GM23338 (cell line): ENCODE data around the gene GRIK4.

Experiments
- EZH2 ChIP-seq: fragments of 200-600 bp; sonication (generic); IDR thresholded peaks from one replicate; pipeline ENCODE4 v1.8.0; 2017; ENCODE audit warnings: antibody characterized with exemption, mild to moderate bottlenecking, low read depth; ENCODE audit not compliant: unreplicated experiment
- POLR2AphosphoS5 ChIP-seq: IDR thresholded peaks from 2 replicates; pipeline ENCODE4 v1.6.1; 2016; ENCODE audit warnings: antibody characterized with exemption, low read depth
- REST ChIP-seq: IDR thresholded peaks from one replicate; pipeline ENCODE4 v1.6.1; 2018; ENCODE audit warnings: antibody characterized with exemption; ENCODE audit not compliant: unreplicated experiment
- TF ChIP-seq, protein P1 (sequence below), 2 experiments: fragments of 200-600 bp in 1 of 2; sonication (generic) in 1 of 2; conservative IDR thresholded peaks; 2 replicates each; pipeline versions ENCODE4 v1.5.1 to v1.6.1; 2016 to 2017; ENCODE audit warnings: antibody characterized with exemption in 2 of 2, low read depth in 2 of 2, mild to moderate bottlenecking in 2 of 2, moderate library complexity in 1 of 2
- TF ChIP-seq, protein P2 (sequence below): IDR thresholded peaks from 2 replicates; pipeline ENCODE4 v1.6.1; 2016; ENCODE audit warnings: antibody characterized with exemption

DNA sequence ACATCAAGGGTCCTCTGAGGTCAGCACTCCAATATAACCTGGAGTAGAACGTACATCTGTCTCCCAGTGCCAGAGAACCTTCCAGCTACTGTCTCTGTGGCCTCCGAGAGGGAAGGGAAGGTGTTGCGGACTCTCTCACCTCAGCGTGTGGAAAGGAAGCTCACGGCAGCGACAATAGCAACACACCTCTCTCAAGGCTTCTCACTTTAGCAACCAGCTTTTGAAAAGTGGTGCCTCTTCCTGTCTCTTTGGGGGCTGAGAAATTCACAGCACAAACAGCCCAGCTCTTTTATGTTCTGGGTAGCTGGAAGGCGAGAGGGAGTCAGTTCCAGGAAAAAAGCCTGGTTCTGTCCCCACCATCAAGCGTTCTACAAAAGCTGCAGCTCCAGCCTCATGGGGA lies 355.5 kb downstream of the GRIK4 start:
- TF ChIP-seq EZH2 (no peak), REST (no peak), POLR2AphosphoS5 (no peak)
- TF ChIP-seq, protein P1, sequence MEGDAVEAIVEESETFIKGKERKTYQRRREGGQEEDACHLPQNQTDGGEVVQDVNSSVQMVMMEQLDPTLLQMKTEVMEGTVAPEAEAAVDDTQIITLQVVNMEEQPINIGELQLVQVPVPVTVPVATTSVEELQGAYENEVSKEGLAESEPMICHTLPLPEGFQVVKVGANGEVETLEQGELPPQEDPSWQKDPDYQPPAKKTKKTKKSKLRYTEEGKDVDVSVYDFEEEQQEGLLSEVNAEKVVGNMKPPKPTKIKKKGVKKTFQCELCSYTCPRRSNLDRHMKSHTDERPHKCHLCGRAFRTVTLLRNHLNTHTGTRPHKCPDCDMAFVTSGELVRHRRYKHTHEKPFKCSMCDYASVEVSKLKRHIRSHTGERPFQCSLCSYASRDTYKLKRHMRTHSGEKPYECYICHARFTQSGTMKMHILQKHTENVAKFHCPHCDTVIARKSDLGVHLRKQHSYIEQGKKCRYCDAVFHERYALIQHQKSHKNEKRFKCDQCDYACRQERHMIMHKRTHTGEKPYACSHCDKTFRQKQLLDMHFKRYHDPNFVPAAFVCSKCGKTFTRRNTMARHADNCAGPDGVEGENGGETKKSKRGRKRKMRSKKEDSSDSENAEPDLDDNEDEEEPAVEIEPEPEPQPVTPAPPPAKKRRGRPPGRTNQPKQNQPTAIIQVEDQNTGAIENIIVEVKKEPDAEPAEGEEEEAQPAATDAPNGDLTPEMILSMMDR (conservative IDR thresholded peaks at IDR 0.05; ENCODE audit: low read depth in 2 of 2): no peak
- TF ChIP-seq, protein P2, sequence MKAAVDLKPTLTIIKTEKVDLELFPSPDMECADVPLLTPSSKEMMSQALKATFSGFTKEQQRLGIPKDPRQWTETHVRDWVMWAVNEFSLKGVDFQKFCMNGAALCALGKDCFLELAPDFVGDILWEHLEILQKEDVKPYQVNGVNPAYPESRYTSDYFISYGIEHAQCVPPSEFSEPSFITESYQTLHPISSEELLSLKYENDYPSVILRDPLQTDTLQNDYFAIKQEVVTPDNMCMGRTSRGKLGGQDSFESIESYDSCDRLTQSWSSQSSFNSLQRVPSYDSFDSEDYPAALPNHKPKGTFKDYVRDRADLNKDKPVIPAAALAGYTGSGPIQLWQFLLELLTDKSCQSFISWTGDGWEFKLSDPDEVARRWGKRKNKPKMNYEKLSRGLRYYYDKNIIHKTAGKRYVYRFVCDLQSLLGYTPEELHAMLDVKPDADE: no peak
